GM12873 (cell line): ENCODE data around the gene PYDC1.

Experiments
- CTCF ChIP-seq: IDR thresholded peaks from 2 replicates; pipeline ENCODE4 v1.5.1; 2012; ENCODE audit warnings: low read depth, mild to moderate bottlenecking, moderate library complexity, low read length, control low read depth; ENCODE audit not compliant: insufficient read depth; ENCODE audit errors: missing control alignments

The PYDC1 gene

GRCh38 chr16:31190061-31190460, 26.9 kb downstream of the PYDC1 start:
- TF ChIP-seq CTCF, result no peak

GRCh38 chr16:31189412-31189778, 27.5 kb downstream of the PYDC1 start:
- TF ChIP-seq CTCF, result no peak

- no peak for TF ChIP-seq CTCF
Observed at GRCh38 chr16:31188450-31189411, 28.2 kb downstream of the PYDC1 start.

GRCh38 chr16:31187808-31188189, 29.1 kb downstream of the PYDC1 start:
- no peak for TF ChIP-seq CTCF

- TF ChIP-seq CTCF, result no peak
Observed at GRCh38 chr16:31186930-31187807, 29.8 kb downstream of the PYDC1 start.

GRCh38 chr16:31186176-31186575, 30.8 kb downstream of the PYDC1 start:
- TF ChIP-seq CTCF, result no peak

GRCh38 chr16:31185339-31185738, 31.6 kb downstream of the PYDC1 start:
- TF ChIP-seq CTCF, result no peak
